Measurements from ENCODE around the gene TCHP. TPM values are rescaled to one million over a fixed set of nuclear protein-coding genes. Genes with fewer than 3 reads are reported as not detected.

Gene TCHP
- total RNA-seq, 2 experiments from 2014 or later: 13.3 to 29.8 TPM

- CTCF ChIA-PET (ENCODE audit: unreplicated experiment): no interaction called here
- POLR2A ChIA-PET: no interaction called here
- H4K20me1 ChIP-seq (ENCODE audit: insufficient read depth, low read length): no peaks in the 10 kb centered on the region
- no peak overlapping the region for H3K27ac ChIP-seq (ENCODE audit: low read depth, low read length, poor library complexity, severe bottlenecking)
- H3K36me3 ChIP-seq (ENCODE audit: insufficient read depth, low read length): peaks cover 89% of the 10 kb centered on the region
- H3K9me2 ChIP-seq (ENCODE audit: insufficient read depth, low read length): no peaks in the 10 kb centered on the region
- no peaks in the 10 kb centered on the region for H3K79me2 ChIP-seq (ENCODE audit: insufficient read depth, low read depth, low read length)
- H3K4me1 ChIP-seq (ENCODE audit: insufficient read depth, low read length, poor library complexity, severe bottlenecking): no peaks in the 10 kb centered on the region
- TF ChIP-seq EZH2phosphoT487 (IDR thresholded peaks at IDR 0.05; ENCODE audit: borderline replicate concordance, low read depth, low read length) (no peak), CTCF (conservative IDR thresholded peaks at IDR 0.05; ENCODE audit: low read length) (peak; percentile 62)
- intact Hi-C loops (cut with micrococcal nuclease; ENCODE audit: unreplicated experiment): no loop called here
- DNase-seq (ENCODE audit: low spot score): peak; percentile 30
- H3K9me3 ChIP-seq (ENCODE audit: low read length): no peaks in the 10 kb centered on the region
- H2AFZ ChIP-seq (ENCODE audit: low read length): no peak overlapping the region
- no TSS peak for BruUV-seq (replicated peaks)
- no peak overlapping the region for H3K4me2 ChIP-seq (ENCODE audit: low read length)
- no peak overlapping the region for H3K4me3 ChIP-seq (ENCODE audit: low read depth, low read length, poor library complexity, severe bottlenecking)
Measured at GRCh38 chr12:109910969-109911348, 10.9 kb downstream of the TCHP start.

GRCh38 chr12:109912855-109913321 lies 12.8 kb downstream of the TCHP start:
- no TSS peak for BruUV-seq (replicated peaks)
- intact Hi-C loops (cut with micrococcal nuclease; ENCODE audit: unreplicated experiment): no loop called here

More at GRCh38 chr12:109912855-109913321, 12.8 kb downstream of the TCHP start:
- DNase-seq (ENCODE audit: low spot score): no peak
- CTCF ChIA-PET (ENCODE audit: unreplicated experiment): no interaction called here
- H2AFZ ChIP-seq (ENCODE audit: low read length): no peak overlapping the region
- H3K79me2 ChIP-seq (ENCODE audit: insufficient read depth, low read depth, low read length): no peaks in the 10 kb centered on the region
- no peaks in the 10 kb centered on the region for H4K20me1 ChIP-seq (ENCODE audit: insufficient read depth, low read length)
- H3K4me2 ChIP-seq (ENCODE audit: low read length): no peak overlapping the region
- peaks cover 89% of the 10 kb centered on the region for H3K36me3 ChIP-seq (ENCODE audit: insufficient read depth, low read length)
- no peak for TF ChIP-seq CTCF (conservative IDR thresholded peaks at IDR 0.05; ENCODE audit: low read length)
- no peak for TF ChIP-seq EZH2phosphoT487 (IDR thresholded peaks at IDR 0.05; ENCODE audit: borderline replicate concordance, low read depth, low read length)
- H3K4me1 ChIP-seq (ENCODE audit: insufficient read depth, low read length, poor library complexity, severe bottlenecking): no peaks in the 10 kb centered on the region
- no peaks in the 10 kb centered on the region for H3K9me3 ChIP-seq (ENCODE audit: low read length)
- POLR2A ChIA-PET: interaction anchor here (0.5 to 1.0 kb wide), 3 partner anchors 20 to 328 kb away, joined by 3 to 5 read pairs (median 5); no protein-coding TSS in a partner anchor
- no peak overlapping the region for H3K27ac ChIP-seq (ENCODE audit: low read depth, low read length, poor library complexity, severe bottlenecking)
- no peak overlapping the region for H3K4me3 ChIP-seq (ENCODE audit: low read depth, low read length, poor library complexity, severe bottlenecking)
- no peaks in the 10 kb centered on the region for H3K9me2 ChIP-seq (ENCODE audit: insufficient read depth, low read length)
